ENCODE results near the gene RNGTT.

RNGTT gene

DNA sequence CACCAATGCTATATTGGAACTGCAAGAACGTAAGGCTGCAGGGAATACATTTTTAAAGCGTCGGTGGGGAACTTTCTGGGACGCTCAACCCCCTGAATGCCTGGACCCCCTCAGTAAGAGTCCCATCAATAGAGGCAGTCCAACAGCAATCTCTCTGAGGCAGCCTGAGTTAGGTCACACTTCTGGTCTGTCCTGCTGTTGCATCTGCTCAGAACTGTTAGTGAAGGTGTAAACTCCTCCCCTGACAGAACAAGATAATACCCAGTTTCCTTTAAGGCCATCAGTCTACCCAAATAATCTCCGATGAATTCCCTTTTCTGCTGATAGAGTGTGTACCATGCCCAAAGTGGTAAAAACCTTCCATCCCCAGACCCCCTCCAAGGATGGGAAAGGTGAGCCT is 1.1 kb upstream of the RNGTT start:
- TF ChIP-seq, protein P1, sequence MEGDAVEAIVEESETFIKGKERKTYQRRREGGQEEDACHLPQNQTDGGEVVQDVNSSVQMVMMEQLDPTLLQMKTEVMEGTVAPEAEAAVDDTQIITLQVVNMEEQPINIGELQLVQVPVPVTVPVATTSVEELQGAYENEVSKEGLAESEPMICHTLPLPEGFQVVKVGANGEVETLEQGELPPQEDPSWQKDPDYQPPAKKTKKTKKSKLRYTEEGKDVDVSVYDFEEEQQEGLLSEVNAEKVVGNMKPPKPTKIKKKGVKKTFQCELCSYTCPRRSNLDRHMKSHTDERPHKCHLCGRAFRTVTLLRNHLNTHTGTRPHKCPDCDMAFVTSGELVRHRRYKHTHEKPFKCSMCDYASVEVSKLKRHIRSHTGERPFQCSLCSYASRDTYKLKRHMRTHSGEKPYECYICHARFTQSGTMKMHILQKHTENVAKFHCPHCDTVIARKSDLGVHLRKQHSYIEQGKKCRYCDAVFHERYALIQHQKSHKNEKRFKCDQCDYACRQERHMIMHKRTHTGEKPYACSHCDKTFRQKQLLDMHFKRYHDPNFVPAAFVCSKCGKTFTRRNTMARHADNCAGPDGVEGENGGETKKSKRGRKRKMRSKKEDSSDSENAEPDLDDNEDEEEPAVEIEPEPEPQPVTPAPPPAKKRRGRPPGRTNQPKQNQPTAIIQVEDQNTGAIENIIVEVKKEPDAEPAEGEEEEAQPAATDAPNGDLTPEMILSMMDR (IDR thresholded peaks at IDR 0.05): no peak

DNA sequence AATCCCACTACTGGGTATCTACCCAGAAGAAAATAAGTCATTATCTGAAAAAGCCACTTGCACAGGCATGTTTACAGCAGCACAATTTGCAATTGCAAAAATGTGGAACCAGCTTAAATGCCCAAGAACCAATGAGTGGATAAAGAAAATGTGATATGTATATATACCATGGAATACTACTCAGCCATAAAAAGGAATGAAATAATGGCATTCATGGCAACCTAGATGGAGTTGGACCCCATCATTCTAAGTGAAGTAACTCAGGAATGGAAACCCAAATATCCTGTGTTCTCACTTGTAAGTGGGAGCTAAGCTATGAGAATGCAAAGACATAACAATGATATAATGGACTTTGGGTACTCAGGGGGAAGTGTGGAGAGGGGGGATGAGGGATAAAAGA is 4.6 kb downstream of the RNGTT start:
- TF ChIP-seq, protein P1 (IDR thresholded peaks at IDR 0.05): no peak

DNA sequence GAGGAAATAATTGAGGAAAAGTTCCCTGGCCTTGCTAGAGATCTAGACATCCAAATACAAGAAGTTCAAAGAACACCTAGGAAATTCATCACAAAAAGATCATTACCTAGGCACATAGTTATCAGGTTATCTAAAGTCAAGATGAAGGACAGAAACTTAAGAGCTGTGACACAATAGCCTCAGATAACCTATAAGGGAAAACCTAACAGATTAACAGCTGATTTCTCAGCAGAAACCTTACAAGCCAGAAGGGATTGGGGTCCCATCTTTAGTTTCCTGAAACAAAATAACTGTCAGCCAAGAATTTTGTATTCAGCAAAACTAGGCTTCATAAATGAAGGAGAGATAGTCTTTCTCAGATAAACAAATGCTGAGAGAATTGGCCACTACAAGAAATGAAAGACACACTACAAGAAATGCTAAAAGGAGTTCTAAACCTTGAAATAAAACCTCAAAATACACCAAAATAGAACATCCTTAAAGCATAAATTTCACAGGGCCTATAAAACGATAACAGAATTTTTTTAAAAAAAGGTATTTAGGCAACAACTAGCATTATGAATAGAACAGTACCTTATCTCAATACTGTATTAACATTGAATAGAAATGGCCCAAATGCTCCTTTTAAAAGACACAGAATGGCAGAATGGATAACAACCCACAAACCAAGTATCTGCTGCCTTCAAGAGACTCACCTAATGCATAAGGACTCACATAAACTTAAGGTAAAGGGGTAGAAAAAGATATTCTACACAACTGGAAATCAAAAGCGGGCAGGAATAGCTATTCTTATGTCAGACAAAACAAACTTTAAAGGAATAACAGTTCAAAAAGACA is 9.7 kb downstream of the RNGTT start:
- TF ChIP-seq, protein P1 (IDR thresholded peaks at IDR 0.05): no peak

DNA sequence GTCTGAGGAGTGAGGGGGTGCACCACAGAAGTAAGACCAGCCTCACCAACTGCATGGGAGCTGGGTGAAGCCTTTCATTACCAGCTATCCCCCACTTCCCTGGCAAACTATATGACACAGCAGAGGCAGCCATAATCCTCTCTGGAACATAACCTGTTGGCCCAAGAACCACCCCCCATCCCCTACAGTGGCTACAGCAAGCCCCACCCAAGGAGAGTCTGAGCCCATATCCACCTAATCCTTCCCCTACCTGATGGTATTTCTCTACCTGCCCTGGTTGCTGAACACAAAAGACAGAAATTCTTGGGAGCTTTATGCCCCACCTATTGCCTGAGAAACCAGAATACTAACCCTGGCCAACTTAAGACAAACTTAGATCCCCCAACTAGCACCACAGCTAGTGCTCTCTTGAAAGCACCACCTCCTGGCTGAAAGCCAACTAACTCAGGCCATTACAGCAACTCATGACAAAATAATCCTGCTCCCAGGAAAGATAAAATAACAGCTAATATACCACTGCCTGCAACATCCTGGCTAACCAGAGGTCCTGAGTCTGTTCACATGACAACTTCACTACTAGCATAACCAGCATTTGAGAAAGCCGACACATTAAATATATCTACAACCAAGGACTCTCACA is 11.2 kb downstream of the RNGTT start:
- TF ChIP-seq, protein P1 (IDR thresholded peaks at IDR 0.05): no peak

DNA sequence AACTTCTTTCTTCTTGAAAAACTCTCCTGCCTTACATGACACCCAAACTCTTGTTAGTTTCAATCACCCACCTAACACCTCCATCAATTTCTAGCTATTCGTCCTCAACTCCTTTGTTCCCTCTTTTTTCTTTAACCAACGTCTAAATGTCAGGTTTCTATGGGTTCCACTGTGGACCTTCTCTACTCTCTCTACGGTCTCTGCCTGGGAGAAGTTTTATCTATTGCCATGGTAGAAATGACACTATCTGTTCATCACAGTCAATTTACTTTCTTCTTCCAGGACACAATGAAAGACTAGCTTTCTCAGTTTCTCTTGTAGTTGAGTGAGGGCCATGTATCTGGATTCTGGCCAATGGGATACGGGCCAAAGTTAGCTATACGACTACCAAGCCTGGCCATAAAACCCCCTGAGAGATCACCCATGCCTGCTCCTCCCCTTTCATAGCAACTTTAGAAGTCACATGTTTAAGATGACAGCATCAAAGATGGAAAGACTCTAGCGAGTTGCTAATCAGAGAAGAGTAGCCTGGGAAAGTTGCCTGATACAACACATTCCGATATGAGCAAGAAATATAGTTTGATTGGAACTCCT is 17.9 kb downstream of the RNGTT start:
- TF ChIP-seq, protein P1 (IDR thresholded peaks at IDR 0.05): no peak

DNA sequence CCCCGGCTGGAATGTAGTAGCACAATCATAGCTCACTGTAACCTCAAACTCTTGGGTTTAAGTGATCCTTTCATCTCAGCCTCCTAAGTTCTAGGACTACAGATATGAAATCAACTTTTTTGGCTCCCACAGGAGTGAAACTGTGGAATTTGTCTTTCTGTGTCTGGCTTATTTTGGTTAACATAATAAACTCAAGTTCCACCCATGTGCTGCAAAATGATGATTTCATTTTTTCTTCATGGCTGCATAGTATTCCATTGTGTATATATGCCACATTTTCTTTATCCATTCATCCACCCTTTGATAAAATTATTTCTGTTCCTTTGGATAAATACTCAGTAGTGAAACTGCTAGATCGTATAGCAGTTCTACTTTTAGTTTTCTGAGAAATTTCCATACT is 29.9 kb downstream of the RNGTT start:
- TF ChIP-seq, protein P1 (IDR thresholded peaks at IDR 0.05): no peak

DNA sequence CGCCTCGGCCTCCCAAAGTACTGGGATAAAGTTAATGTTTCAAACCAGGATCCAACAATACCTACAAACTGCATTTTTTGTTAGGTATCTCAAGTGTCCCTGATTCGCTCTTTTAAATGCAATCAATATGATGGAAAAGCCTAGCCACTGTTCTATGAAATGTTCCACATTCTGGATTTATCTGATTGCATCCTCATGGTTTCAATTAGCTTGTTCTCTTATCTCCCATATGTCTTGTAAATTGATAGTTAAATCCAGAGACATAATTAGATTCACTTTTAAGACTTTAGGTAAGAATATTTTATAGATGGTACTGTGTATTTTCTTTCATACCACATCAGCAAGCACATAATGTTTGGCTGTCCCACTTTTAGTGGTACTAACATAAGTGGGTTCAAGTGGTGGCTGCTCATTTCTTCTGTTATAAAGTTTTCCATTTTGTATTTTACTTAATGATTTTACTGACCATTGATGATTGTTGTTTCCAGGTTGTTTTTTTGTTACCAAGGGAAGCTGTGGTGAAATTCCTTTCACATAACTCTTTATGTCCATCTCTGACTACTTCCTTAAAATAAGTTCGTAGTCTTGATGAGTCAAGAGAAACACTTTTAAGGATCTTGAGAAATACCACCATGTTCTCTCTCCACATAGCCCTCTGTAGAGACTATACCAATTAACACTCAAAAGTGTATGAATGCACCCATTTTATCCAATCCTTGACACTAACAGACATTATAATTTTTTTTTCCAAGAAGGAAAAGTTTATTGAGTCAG is 40.5 kb downstream of the RNGTT start:
- TF ChIP-seq, protein P1 (IDR thresholded peaks at IDR 0.05): no peak
